Spleen (tissue), 7 donors: Measurements from ENCODE around the gene ALK.

ENCODE experiments used
- POLR2AphosphoS5 ChIP-seq, 3 donors: sonication (generic); formaldehyde crosslinking; IDR thresholded peaks; one replicate each; pipeline ENCODE4 v1.5.1; 2017; ENCODE audit warnings: antibody characterized with exemption in 3 of 3
- TF ChIP-seq, protein P1 (sequence below), 11 experiments: fragments of 200-600 bp in 7 of 11; fragments of 450-650 bp in 4 of 11; sonication (generic) in 4 of 11; IDR thresholded peaks in 8 of 11; conservative IDR thresholded peaks in 3 of 11; 1 replicate in 7 of 11; 2 replicates in 4 of 11; pipeline versions ENCODE4 v1.4.0 to v1.8.0; 2016 to 2021; ENCODE audit warnings: antibody characterized with exemption in 11 of 11, inconsistent platforms in 4 of 11, mild to moderate bottlenecking in 1 of 11
- donor health status: DM: no; HTN: no; CAD: no; lungs with moderate emphysema.
- donor health status: DM: no; HTN: no; CAD: no.
- donor health status: DM: no; HTN: no; CAD: no.

DNA sequence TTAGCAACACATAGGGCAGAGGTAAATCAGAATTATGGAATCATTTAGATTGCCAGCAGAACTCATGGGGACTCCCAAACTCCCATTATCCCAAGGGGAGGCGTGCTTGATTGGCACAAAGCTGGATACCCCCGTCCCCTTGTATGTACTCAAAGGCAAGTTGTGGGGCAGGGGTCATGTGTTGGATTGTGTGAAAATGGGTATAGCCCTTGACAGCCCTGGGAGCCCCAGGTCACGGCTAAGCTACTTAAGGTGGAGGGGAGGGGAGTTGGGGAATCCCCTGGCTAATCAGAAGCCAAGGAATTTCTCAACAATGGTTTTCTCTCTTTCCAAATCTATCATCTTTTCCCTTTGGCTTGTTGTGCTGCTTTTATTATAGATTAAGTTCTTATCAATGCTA is 773.4 kb downstream of the ALK start:
- TF ChIP-seq, protein P1, sequence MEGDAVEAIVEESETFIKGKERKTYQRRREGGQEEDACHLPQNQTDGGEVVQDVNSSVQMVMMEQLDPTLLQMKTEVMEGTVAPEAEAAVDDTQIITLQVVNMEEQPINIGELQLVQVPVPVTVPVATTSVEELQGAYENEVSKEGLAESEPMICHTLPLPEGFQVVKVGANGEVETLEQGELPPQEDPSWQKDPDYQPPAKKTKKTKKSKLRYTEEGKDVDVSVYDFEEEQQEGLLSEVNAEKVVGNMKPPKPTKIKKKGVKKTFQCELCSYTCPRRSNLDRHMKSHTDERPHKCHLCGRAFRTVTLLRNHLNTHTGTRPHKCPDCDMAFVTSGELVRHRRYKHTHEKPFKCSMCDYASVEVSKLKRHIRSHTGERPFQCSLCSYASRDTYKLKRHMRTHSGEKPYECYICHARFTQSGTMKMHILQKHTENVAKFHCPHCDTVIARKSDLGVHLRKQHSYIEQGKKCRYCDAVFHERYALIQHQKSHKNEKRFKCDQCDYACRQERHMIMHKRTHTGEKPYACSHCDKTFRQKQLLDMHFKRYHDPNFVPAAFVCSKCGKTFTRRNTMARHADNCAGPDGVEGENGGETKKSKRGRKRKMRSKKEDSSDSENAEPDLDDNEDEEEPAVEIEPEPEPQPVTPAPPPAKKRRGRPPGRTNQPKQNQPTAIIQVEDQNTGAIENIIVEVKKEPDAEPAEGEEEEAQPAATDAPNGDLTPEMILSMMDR (IDR thresholded peaks at IDR 0.05 in 8 of 11, conservative IDR thresholded peaks at IDR 0.05 in 3 of 11), result no peak
- no peak for TF ChIP-seq POLR2AphosphoS5 (IDR thresholded peaks at IDR 0.05)
